ENCODE results near the gene ABCB9.
"Not testable (repeated sequence)": the region's sequence is repeated elsewhere in the genome, so short reads cannot be mapped to it uniquely, and the experiment has no call there.

ABCB9 gene

GRCh38 chr12:122937622-122938091 is 28.6 kb downstream of the ABCB9 start:
- DNase-seq (ENCODE audit: low spot score) = no peak

- DNase-seq (ENCODE audit: low spot score) = no peak
Observed at GRCh38 chr12:122935318-122935717, 30.9 kb downstream of the ABCB9 start.

- no peak for DNase-seq (ENCODE audit: low spot score)
Observed at GRCh38 chr12:122934722-122935121, 31.5 kb downstream of the ABCB9 start.

GRCh38 chr12:122932207-122932606 is 34.1 kb downstream of the ABCB9 start:
- no peak for DNase-seq (ENCODE audit: low spot score)

GRCh38 chr12:122929812-122930211 is 36.5 kb downstream of the ABCB9 start:
- DNase-seq (ENCODE audit: low spot score) = no peak

- no peak for DNase-seq (ENCODE audit: low spot score)
Observed at GRCh38 chr12:122929148-122929538, 37.1 kb downstream of the ABCB9 start.

- no peak for DNase-seq (ENCODE audit: low spot score)
Observed at GRCh38 chr12:122928404-122929147, 37.7 kb downstream of the ABCB9 start.

- DNase-seq (ENCODE audit: low spot score) = no peak
Observed at GRCh38 chr12:122927756-122928403, 38.4 kb downstream of the ABCB9 start.

- DNase-seq (ENCODE audit: low spot score) = no peak
Observed at GRCh38 chr12:122921917-122922316, 44.3 kb downstream of the ABCB9 start.

GRCh38 chr12:122920687-122921086 is 45.6 kb downstream of the ABCB9 start:
- DNase-seq (ENCODE audit: low spot score) = no peak

- no peak for DNase-seq (ENCODE audit: low spot score)
Observed at GRCh38 chr12:122918827-122919226, 47.4 kb downstream of the ABCB9 start.

GRCh38 chr12:122917507-122918121 is 48.6 kb downstream of the ABCB9 start:
- no peak for DNase-seq (ENCODE audit: low spot score)

- no peak for DNase-seq (ENCODE audit: low spot score)
Observed at GRCh38 chr12:122909442-122910288, 56.6 kb downstream of the ABCB9 start.

- DNase-seq (ENCODE audit: low spot score) = no peak
Observed at GRCh38 chr12:122908915-122909314, 57.3 kb downstream of the ABCB9 start.

- not testable (repeated sequence) for DNase-seq (ENCODE audit: low spot score)
Observed at GRCh38 chr12:122905258-122905657, 61.0 kb downstream of the ABCB9 start.

GRCh38 chr12:122903693-122904034 is 62.6 kb downstream of the ABCB9 start:
- DNase-seq (ENCODE audit: low spot score) = no peak

GRCh38 chr12:122902854-122903692 is 63.2 kb downstream of the ABCB9 start:
- no peak for DNase-seq (ENCODE audit: low spot score)

- no peak for DNase-seq (ENCODE audit: low spot score)
Observed at GRCh38 chr12:122899887-122900286, 66.4 kb downstream of the ABCB9 start.

- DNase-seq (ENCODE audit: low spot score) = no peak
Observed at GRCh38 chr12:122896662-122897061, 69.6 kb downstream of the ABCB9 start.

- peak; percentile 83 for DNase-seq (ENCODE audit: low spot score)
Observed at GRCh38 chr12:122895704-122896636, 70.3 kb downstream of the ABCB9 start, which contains the start of gene VPS37B. Gene VPS37B (minus strand): TSS chr12:122896124. CDS start chr12:122896062, 62 bp downstream.

Data from kidney capillary endothelial cell (primary cell).